DOHH2 (cell line): ENCODE measurements around the gene ZNF248.

ENCODE experiments used
- EZH2phosphoT487 ChIP-seq: fragments of 200-600 bp; sonication (generic); IDR thresholded peaks from 2 replicates; pipeline ENCODE4 v1.6.1; 2017; ENCODE audit warnings: borderline replicate concordance, mild to moderate bottlenecking, antibody characterized with exemption, low read length, moderate library complexity, mixed read lengths
- TF ChIP-seq, protein P1 (sequence below): fragments of 200-600 bp; sonication (generic); IDR thresholded peaks from one replicate; pipeline ENCODE4 v1.5.1; 2014; ENCODE audit warnings: antibody characterized with exemption, mild to moderate bottlenecking, low read depth, low read length; ENCODE audit not compliant: poor library complexity, severe bottlenecking

- TF ChIP-seq, protein P1, sequence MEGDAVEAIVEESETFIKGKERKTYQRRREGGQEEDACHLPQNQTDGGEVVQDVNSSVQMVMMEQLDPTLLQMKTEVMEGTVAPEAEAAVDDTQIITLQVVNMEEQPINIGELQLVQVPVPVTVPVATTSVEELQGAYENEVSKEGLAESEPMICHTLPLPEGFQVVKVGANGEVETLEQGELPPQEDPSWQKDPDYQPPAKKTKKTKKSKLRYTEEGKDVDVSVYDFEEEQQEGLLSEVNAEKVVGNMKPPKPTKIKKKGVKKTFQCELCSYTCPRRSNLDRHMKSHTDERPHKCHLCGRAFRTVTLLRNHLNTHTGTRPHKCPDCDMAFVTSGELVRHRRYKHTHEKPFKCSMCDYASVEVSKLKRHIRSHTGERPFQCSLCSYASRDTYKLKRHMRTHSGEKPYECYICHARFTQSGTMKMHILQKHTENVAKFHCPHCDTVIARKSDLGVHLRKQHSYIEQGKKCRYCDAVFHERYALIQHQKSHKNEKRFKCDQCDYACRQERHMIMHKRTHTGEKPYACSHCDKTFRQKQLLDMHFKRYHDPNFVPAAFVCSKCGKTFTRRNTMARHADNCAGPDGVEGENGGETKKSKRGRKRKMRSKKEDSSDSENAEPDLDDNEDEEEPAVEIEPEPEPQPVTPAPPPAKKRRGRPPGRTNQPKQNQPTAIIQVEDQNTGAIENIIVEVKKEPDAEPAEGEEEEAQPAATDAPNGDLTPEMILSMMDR: no peak
- TF ChIP-seq EZH2phosphoT487: no peak
Measured at GRCh38 chr10:37760817-37761216, 96.6 kb downstream of the ZNF248 start.
